ENCODE data around the gene SINHCAF. TPM values are rescaled to one million over a fixed set of nuclear protein-coding genes. Genes with fewer than 3 reads are reported as not detected.

The SINHCAF gene
- total RNA-seq, 1 experiment from 2014 or later, result 497 TPM

DNA sequence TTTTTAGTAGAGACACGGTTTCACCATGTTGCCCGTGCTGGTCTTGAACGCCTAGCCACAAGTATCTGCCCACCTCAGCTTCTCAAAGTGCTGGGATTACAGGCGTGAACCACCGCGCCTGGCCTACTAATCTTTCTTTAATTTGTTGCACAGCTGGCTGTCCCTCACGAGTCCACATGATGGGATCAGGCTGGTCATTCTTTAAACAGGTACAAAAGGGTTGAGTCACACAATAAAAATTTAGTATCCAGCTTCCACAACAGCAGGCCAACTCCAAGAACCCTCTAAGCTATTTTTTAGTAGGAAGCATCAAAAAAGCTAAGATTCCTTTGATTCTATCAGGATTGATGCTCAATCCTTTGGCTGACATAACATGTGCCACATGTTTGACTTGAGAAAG lies 17.8 kb downstream of the SINHCAF start:
- Histone ChIP-seq H2BK5ac (ENCODE audit: insufficient read length, low read length) (no peak overlapping the region), H4K91ac (ENCODE audit: insufficient read length, low read depth, low read length) (no peak overlapping the region), H3K27me3 (ENCODE audit: insufficient read depth, low read length) (no peaks in the 10 kb centered on the region), H4K20me1 (ENCODE audit: control insufficient read depth, insufficient read depth, insufficient read length) (no peaks in the 10 kb centered on the region), H3K23me2 (ENCODE audit: insufficient read length, low read depth, low read length, poor library complexity, severe bottlenecking) (no peaks in the 10 kb centered on the region), H3T11ph (ENCODE audit: low read length) (no peak overlapping the region), H3K18ac (ENCODE audit: insufficient read length, low read depth, low read length) (no peak overlapping the region), H3K4me2 (ENCODE audit: insufficient read depth, insufficient read length, low read length) (no peak overlapping the region), H3K9ac (ENCODE audit: extremely low read depth, insufficient read length, low read length) (no peak overlapping the region), H2BK12ac (ENCODE audit: insufficient read length, low read depth, low read length) (no peak overlapping the region), H2BK120ac (ENCODE audit: low read depth, low read length, poor library complexity, severe bottlenecking) (no peak overlapping the region), H3K23ac (ENCODE audit: insufficient read length, low read depth, low read length) (no peak overlapping the region), H2BK20ac (ENCODE audit: low read depth, low read length, poor library complexity, severe bottlenecking) (no peak overlapping the region), H3K79me2 (ENCODE audit: insufficient read depth, low read length) (peaks cover 95% of the 10 kb centered on the region), H3K4ac (ENCODE audit: low read depth, low read length) (no peak overlapping the region), H4K5ac (ENCODE audit: insufficient read length, low read depth, low read length) (no peak overlapping the region), H3K14ac (ENCODE audit: insufficient read depth, low read length) (no peak overlapping the region), H3K27ac (ENCODE audit: insufficient read length, low read depth, low read length) (no peak overlapping the region), H3K9me3 (ENCODE audit: control insufficient read depth, low read depth, low read length) (no peaks in the 10 kb centered on the region), H3K79me1 (ENCODE audit: insufficient read depth, low read depth, low read length, poor library complexity, severe bottlenecking) (no peaks in the 10 kb centered on the region), H2AK5ac (ENCODE audit: insufficient read length, low read length) (no peak overlapping the region), H4K8ac (replicated peaks; ENCODE audit: insufficient read length, low read depth, low read length) (no peak overlapping the region), H2AFZ (ENCODE audit: low read length) (no peak overlapping the region), H3K4me1 (ENCODE audit: insufficient read depth, low read length) (no peaks in the 10 kb centered on the region; the same call in 1 of the 2 replicates), H3K56ac (ENCODE audit: insufficient read length, low read depth, low read length) (no peak overlapping the region), H2BK15ac (ENCODE audit: low read depth, low read length) (no peak overlapping the region)
- H3K4me3 Mint-ChIP-seq, result no peak overlapping the region
- H3K27ac Mint-ChIP-seq, result peak overlapping the region in 2 of 3 experiments; percentile 66 to 89; a peak in 3 of 7 replicates
- TF ChIP-seq, protein P1, sequence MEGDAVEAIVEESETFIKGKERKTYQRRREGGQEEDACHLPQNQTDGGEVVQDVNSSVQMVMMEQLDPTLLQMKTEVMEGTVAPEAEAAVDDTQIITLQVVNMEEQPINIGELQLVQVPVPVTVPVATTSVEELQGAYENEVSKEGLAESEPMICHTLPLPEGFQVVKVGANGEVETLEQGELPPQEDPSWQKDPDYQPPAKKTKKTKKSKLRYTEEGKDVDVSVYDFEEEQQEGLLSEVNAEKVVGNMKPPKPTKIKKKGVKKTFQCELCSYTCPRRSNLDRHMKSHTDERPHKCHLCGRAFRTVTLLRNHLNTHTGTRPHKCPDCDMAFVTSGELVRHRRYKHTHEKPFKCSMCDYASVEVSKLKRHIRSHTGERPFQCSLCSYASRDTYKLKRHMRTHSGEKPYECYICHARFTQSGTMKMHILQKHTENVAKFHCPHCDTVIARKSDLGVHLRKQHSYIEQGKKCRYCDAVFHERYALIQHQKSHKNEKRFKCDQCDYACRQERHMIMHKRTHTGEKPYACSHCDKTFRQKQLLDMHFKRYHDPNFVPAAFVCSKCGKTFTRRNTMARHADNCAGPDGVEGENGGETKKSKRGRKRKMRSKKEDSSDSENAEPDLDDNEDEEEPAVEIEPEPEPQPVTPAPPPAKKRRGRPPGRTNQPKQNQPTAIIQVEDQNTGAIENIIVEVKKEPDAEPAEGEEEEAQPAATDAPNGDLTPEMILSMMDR (conservative IDR thresholded peaks at IDR 0.05), result no peak
- WGBS (ENCODE audit: extremely low coverage, insufficient read length, low lambda C conversion rate), result no CpG with 5 or more reads among the region's 7 CpGs
- peaks cover 49 to 66% (median 58%) of the 10 kb centered on the region in 3 experiments for H3K36me3 Mint-ChIP-seq (ENCODE audit: insufficient read depth in 1 of 3, low read depth in 3 of 3)
- H3K4me1 Mint-ChIP-seq, result peaks cover 67 to 76% of the 10 kb centered on the region in 2 experiments
- DNase-seq, result no peak
- no peaks in the 10 kb centered on the region for H3K27me3 Mint-ChIP-seq (ENCODE audit: low read depth)
- no peaks in the 10 kb centered on the region for H3K9me3 Mint-ChIP-seq

Data from H9 (cell line).